ENCODE measurements around the gene EGFR.

Gene EGFR

GRCh38 chr7:55235115-55235514 lies 216.3 kb downstream of the EGFR start:
- Mint-ChIP-seq H3K27ac (no peak overlapping the region), H3K4me1 (no peaks in the 10 kb centered on the region), H3K9me3 (no peaks in the 10 kb centered on the region), H3K36me3 (no peaks in the 10 kb centered on the region), H3K4me3 (no peak overlapping the region), H3K27me3 (peaks cover 4% of the 10 kb centered on the region)

GRCh38 chr7:55235801-55236200 lies 217.0 kb downstream of the EGFR start:
- Mint-ChIP-seq H3K4me1 (no peaks in the 10 kb centered on the region), H3K36me3 (no peaks in the 10 kb centered on the region), H3K9me3 (no peaks in the 10 kb centered on the region), H3K27ac (peak overlapping the region; percentile 1), H3K27me3 (peaks cover 4% of the 10 kb centered on the region), H3K4me3 (no peak overlapping the region)

GRCh38 chr7:55236476-55236875 lies 217.7 kb downstream of the EGFR start:
- Mint-ChIP-seq H3K27me3 (peaks cover 2% of the 10 kb centered on the region), H3K27ac (no peak overlapping the region), H3K4me3 (no peak overlapping the region), H3K4me1 (no peaks in the 10 kb centered on the region), H3K9me3 (no peaks in the 10 kb centered on the region), H3K36me3 (no peaks in the 10 kb centered on the region)

- H3K27me3 Mint-ChIP-seq, result peaks cover 2% of the 10 kb centered on the region
Observed at GRCh38 chr7:55237156-55237893, 218.5 kb downstream of the EGFR start.

GRCh38 chr7:55239406-55239805 lies 220.6 kb downstream of the EGFR start:
- H3K36me3 Mint-ChIP-seq, result no peaks in the 10 kb centered on the region
- no peaks in the 10 kb centered on the region for H3K9me3 Mint-ChIP-seq
- no peaks in the 10 kb centered on the region for H3K4me1 Mint-ChIP-seq
- peaks cover 2% of the 10 kb centered on the region for H3K27me3 Mint-ChIP-seq
- no peak overlapping the region for H3K4me3 Mint-ChIP-seq
- no peak overlapping the region for H3K27ac Mint-ChIP-seq

More at GRCh38 chr7:55237156-55237893, 218.5 kb downstream of the EGFR start:
- Mint-ChIP-seq H3K36me3 (no peaks in the 10 kb centered on the region), H3K4me3 (no peak overlapping the region), H3K4me1 (no peaks in the 10 kb centered on the region), H3K27ac (no peak overlapping the region), H3K9me3 (no peaks in the 10 kb centered on the region)

GRCh38 chr7:55240418-55241142 lies 221.8 kb downstream of the EGFR start:
- H3K4me3 Mint-ChIP-seq, result no peak overlapping the region
- peaks cover 2% of the 10 kb centered on the region for H3K27me3 Mint-ChIP-seq
- H3K9me3 Mint-ChIP-seq, result no peaks in the 10 kb centered on the region
- no peak overlapping the region for H3K27ac Mint-ChIP-seq
- no peaks in the 10 kb centered on the region for H3K36me3 Mint-ChIP-seq
- no peaks in the 10 kb centered on the region for H3K4me1 Mint-ChIP-seq

- Mint-ChIP-seq H3K36me3 (no peaks in the 10 kb centered on the region), H3K4me1 (no peaks in the 10 kb centered on the region), H3K4me3 (no peak overlapping the region), H3K27ac (no peak overlapping the region), H3K9me3 (no peaks in the 10 kb centered on the region), H3K27me3 (peaks cover 2% of the 10 kb centered on the region)
Observed at GRCh38 chr7:55241958-55242357, 223.1 kb downstream of the EGFR start.

GRCh38 chr7:55242613-55243012 lies 223.8 kb downstream of the EGFR start:
- H3K27me3 Mint-ChIP-seq, result peaks cover 2% of the 10 kb centered on the region

GRCh38 chr7:55244006-55244745 lies 225.4 kb downstream of the EGFR start:
- no peaks in the 10 kb centered on the region for H3K4me1 Mint-ChIP-seq
- H3K9me3 Mint-ChIP-seq, result no peaks in the 10 kb centered on the region
- no peaks in the 10 kb centered on the region for H3K36me3 Mint-ChIP-seq
- H3K27ac Mint-ChIP-seq, result no peak overlapping the region
- H3K4me3 Mint-ChIP-seq, result no peak overlapping the region
- H3K27me3 Mint-ChIP-seq, result peaks cover 5% of the 10 kb centered on the region

More at GRCh38 chr7:55242613-55243012, 223.8 kb downstream of the EGFR start:
- no peaks in the 10 kb centered on the region for H3K4me1 Mint-ChIP-seq
- no peak overlapping the region for H3K4me3 Mint-ChIP-seq
- no peaks in the 10 kb centered on the region for H3K9me3 Mint-ChIP-seq
- no peak overlapping the region for H3K27ac Mint-ChIP-seq
- H3K36me3 Mint-ChIP-seq, result no peaks in the 10 kb centered on the region

- H3K9me3 Mint-ChIP-seq, result no peaks in the 10 kb centered on the region
Observed at GRCh38 chr7:55245271-55245723, 226.5 kb downstream of the EGFR start.

GRCh38 chr7:55246171-55246570 lies 227.4 kb downstream of the EGFR start:
- H3K27me3 Mint-ChIP-seq, result peaks cover 5% of the 10 kb centered on the region
- no peak overlapping the region for H3K27ac Mint-ChIP-seq
- no peaks in the 10 kb centered on the region for H3K36me3 Mint-ChIP-seq
- H3K4me1 Mint-ChIP-seq, result no peaks in the 10 kb centered on the region
- no peaks in the 10 kb centered on the region for H3K9me3 Mint-ChIP-seq
- no peak overlapping the region for H3K4me3 Mint-ChIP-seq

More at GRCh38 chr7:55245271-55245723, 226.5 kb downstream of the EGFR start:
- Mint-ChIP-seq H3K27ac (no peak overlapping the region), H3K36me3 (no peaks in the 10 kb centered on the region), H3K27me3 (peaks cover 4% of the 10 kb centered on the region), H3K4me3 (no peak overlapping the region), H3K4me1 (no peaks in the 10 kb centered on the region)

- Mint-ChIP-seq H3K27ac (no peak overlapping the region), H3K4me1 (no peaks in the 10 kb centered on the region), H3K36me3 (no peaks in the 10 kb centered on the region), H3K9me3 (no peaks in the 10 kb centered on the region), H3K27me3 (peaks cover 13% of the 10 kb centered on the region), H3K4me3 (no peak overlapping the region)
Observed at GRCh38 chr7:55247428-55247827, 228.6 kb downstream of the EGFR start.

GRCh38 chr7:55248526-55248925 lies 229.7 kb downstream of the EGFR start:
- H3K4me1 Mint-ChIP-seq, result no peaks in the 10 kb centered on the region
- H3K4me3 Mint-ChIP-seq, result no peak overlapping the region
- H3K36me3 Mint-ChIP-seq, result no peaks in the 10 kb centered on the region
- H3K27me3 Mint-ChIP-seq, result peaks cover 20% of the 10 kb centered on the region
- no peak overlapping the region for H3K27ac Mint-ChIP-seq
- no peaks in the 10 kb centered on the region for H3K9me3 Mint-ChIP-seq

GRCh38 chr7:55249332-55249731 lies 230.5 kb downstream of the EGFR start:
- H3K27me3 Mint-ChIP-seq, result peaks cover 26% of the 10 kb centered on the region
- H3K27ac Mint-ChIP-seq, result no peak overlapping the region

GRCh38 chr7:55250313-55250712 lies 231.5 kb downstream of the EGFR start:
- Mint-ChIP-seq H3K9me3 (no peaks in the 10 kb centered on the region), H3K4me3 (no peak overlapping the region), H3K36me3 (no peaks in the 10 kb centered on the region), H3K4me1 (peaks cover 2% of the 10 kb centered on the region), H3K27ac (no peak overlapping the region), H3K27me3 (peaks cover 29% of the 10 kb centered on the region)

More at GRCh38 chr7:55249332-55249731, 230.5 kb downstream of the EGFR start:
- no peaks in the 10 kb centered on the region for H3K4me1 Mint-ChIP-seq
- H3K36me3 Mint-ChIP-seq, result no peaks in the 10 kb centered on the region
- no peak overlapping the region for H3K4me3 Mint-ChIP-seq
- H3K9me3 Mint-ChIP-seq, result no peaks in the 10 kb centered on the region

GRCh38 chr7:55251313-55251712 lies 232.5 kb downstream of the EGFR start:
- peaks cover 38% of the 10 kb centered on the region for H3K27me3 Mint-ChIP-seq
- no peaks in the 10 kb centered on the region for H3K9me3 Mint-ChIP-seq
- H3K4me1 Mint-ChIP-seq, result peaks cover 12% of the 10 kb centered on the region
- H3K4me3 Mint-ChIP-seq, result no peak overlapping the region
- no peak overlapping the region for H3K27ac Mint-ChIP-seq
- H3K36me3 Mint-ChIP-seq, result no peaks in the 10 kb centered on the region
